HG03196 (cell line): ENCODE data around the gene EBP.
A peak's percentile ranks its signal among the peaks of the same experiment; 100 is the strongest.
"Not testable (repeated sequence)": the region's sequence is repeated elsewhere in the genome, so short reads cannot be mapped to it uniquely, and the experiment has no call there.

Source experiments
- ATAC-seq: cut with Tn5 transposase; IDR thresholded peaks from one replicate; pipeline ENCODE4 v1.9.1; 2021; ENCODE audit not compliant: unreplicated experiment

Gene EBP

GRCh38 chrX:48492293-48492910, 29.2 kb upstream of the EBP start:
- ATAC-seq: no peak

- no peak for ATAC-seq
These were observed 27.7 kb upstream of the EBP start for GRCh38 chrX:48493890-48494364.

- ATAC-seq: no peak
These were observed 24.9 kb upstream of the EBP start for GRCh38 chrX:48496660-48497059.

GRCh38 chrX:48497871-48498270, 23.7 kb upstream of the EBP start:
- no peak for ATAC-seq

GRCh38 chrX:48498374-48498809, 23.2 kb upstream of the EBP start:
- no peak for ATAC-seq

- ATAC-seq: no peak
These were observed 17.3 kb upstream of the EBP start for GRCh38 chrX:48504261-48504660.

GRCh38 chrX:48505481-48505880, 16.1 kb upstream of the EBP start:
- ATAC-seq: no peak

GRCh38 chrX:48507246-48507645, 14.4 kb upstream of the EBP start:
- no peak for ATAC-seq

GRCh38 chrX:48508400-48509244, 13.0 kb upstream of the EBP start, which contains the start of gene PORCN:
Gene PORCN, plus strand, starts transcription at chrX:48508992. Its CDS starts 829 bp downstream, at chrX:48509821.
- peak; percentile 84 for ATAC-seq

GRCh38 chrX:48509245-48509590, 12.4 kb upstream of the EBP start:
- no peak for ATAC-seq

GRCh38 chrX:48509619-48510018, 12.0 kb upstream of the EBP start:
- ATAC-seq: no peak

GRCh38 chrX:48511560-48511959, 10.0 kb upstream of the EBP start:
- ATAC-seq: no peak

GRCh38 chrX:48512371-48512935, 9.2 kb upstream of the EBP start:
- no peak for ATAC-seq

GRCh38 chrX:48513670-48514069, 7.9 kb upstream of the EBP start:
- no peak for ATAC-seq

- no peak for ATAC-seq
These were observed 7.3 kb upstream of the EBP start for GRCh38 chrX:48514126-48514806.

- ATAC-seq: no peak
These were observed 6.6 kb upstream of the EBP start for GRCh38 chrX:48514868-48515460.

GRCh38 chrX:48515842-48516241, 5.8 kb upstream of the EBP start:
- no peak for ATAC-seq

- ATAC-seq: no peak
These were observed 5.3 kb upstream of the EBP start for GRCh38 chrX:48516285-48516684.

GRCh38 chrX:48516987-48517386, 4.6 kb upstream of the EBP start:
- no peak for ATAC-seq

- ATAC-seq: not testable (repeated sequence)
These were observed 2.1 kb upstream of the EBP start for GRCh38 chrX:48519481-48519880.

GRCh38 chrX:48520455-48520854, 1.2 kb upstream of the EBP start:
- no peak for ATAC-seq
